ENCODE results near the gene MMUT. TPM values are rescaled to one million over a fixed set of nuclear protein-coding genes. Genes with fewer than 3 reads are reported as not detected.

MMUT gene
- total RNA-seq, 1 experiment from 2014 or later, result 13.7 TPM

DNA sequence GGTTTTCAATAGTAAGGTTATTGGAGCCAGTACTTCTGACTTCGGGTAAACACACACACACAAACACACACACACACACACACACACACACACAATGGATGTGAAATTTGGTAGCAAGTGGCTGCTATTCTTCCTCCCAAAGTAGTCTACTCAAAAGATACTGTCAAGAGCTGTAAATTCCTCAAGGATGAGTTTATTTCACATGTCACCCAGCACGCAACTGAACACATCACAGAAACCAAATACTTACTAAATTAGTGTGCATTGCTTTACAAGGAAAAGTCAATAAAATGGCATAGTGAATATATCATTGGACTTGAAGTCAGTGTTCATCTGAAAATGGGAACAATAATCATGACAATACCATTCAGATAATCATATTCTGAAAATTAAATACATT lies 32.9 kb downstream of the MMUT start:
- no peak overlapping the region for H2BK20ac ChIP-seq (ENCODE audit: low read depth, low read length, poor library complexity, severe bottlenecking)
- no peak overlapping the region for H4K5ac ChIP-seq (ENCODE audit: insufficient read length, low read depth, low read length)
- no peaks in the 10 kb centered on the region for H3K27me3 ChIP-seq (ENCODE audit: insufficient read depth, low read length)
- no peak overlapping the region for H2BK120ac ChIP-seq (ENCODE audit: low read depth, low read length, poor library complexity, severe bottlenecking)
- H2AK5ac ChIP-seq (ENCODE audit: insufficient read length, low read length), result no peak overlapping the region
- H3K18ac ChIP-seq (ENCODE audit: insufficient read length, low read depth, low read length), result no peak overlapping the region
- no peak overlapping the region for H2BK5ac ChIP-seq (ENCODE audit: insufficient read length, low read length)
- WGBS (ENCODE audit: extremely low coverage, insufficient read length, low lambda C conversion rate), result no CpG with 5 or more reads among the region's 2 CpGs
- no peak for DNase-seq
- no peaks in the 10 kb centered on the region for H3K23me2 ChIP-seq (ENCODE audit: insufficient read length, low read depth, low read length, poor library complexity, severe bottlenecking)
- Mint-ChIP-seq H3K27me3 (ENCODE audit: low read depth) (no peaks in the 10 kb centered on the region), H3K4me1 (no peaks in the 10 kb centered on the region), H3K4me3 (no peak overlapping the region), H3K36me3 (ENCODE audit: insufficient read depth in 1 of 3, low read depth in 3 of 3) (peaks cover 0 to 14% (median 11%) of the 10 kb centered on the region in 3 experiments; a peak in 4 of 7 replicates), H3K9me3 (no peaks in the 10 kb centered on the region), H3K27ac (no peak overlapping the region)
- H3K9me3 ChIP-seq (ENCODE audit: control insufficient read depth, low read depth, low read length), result no peaks in the 10 kb centered on the region
- no peaks in the 10 kb centered on the region for H3K4me1 ChIP-seq (ENCODE audit: insufficient read depth, low read length)
- no peak overlapping the region for H4K91ac ChIP-seq (ENCODE audit: insufficient read length, low read depth, low read length)
- no peak overlapping the region for H3T11ph ChIP-seq (ENCODE audit: low read length)
- H3K56ac ChIP-seq (ENCODE audit: insufficient read length, low read depth, low read length), result no peak overlapping the region
- no peak overlapping the region for H3K4me2 ChIP-seq (ENCODE audit: insufficient read depth, insufficient read length, low read length)
- no peak overlapping the region for H3K14ac ChIP-seq (ENCODE audit: insufficient read depth, low read length)
- no peaks in the 10 kb centered on the region for H3K79me2 ChIP-seq (ENCODE audit: insufficient read depth, low read length)
- H3K4ac ChIP-seq (ENCODE audit: low read depth, low read length), result no peak overlapping the region
- H2BK15ac ChIP-seq (ENCODE audit: low read depth, low read length), result no peak overlapping the region
- no peak overlapping the region for H2AFZ ChIP-seq (ENCODE audit: low read length)
- TF ChIP-seq, protein P1, sequence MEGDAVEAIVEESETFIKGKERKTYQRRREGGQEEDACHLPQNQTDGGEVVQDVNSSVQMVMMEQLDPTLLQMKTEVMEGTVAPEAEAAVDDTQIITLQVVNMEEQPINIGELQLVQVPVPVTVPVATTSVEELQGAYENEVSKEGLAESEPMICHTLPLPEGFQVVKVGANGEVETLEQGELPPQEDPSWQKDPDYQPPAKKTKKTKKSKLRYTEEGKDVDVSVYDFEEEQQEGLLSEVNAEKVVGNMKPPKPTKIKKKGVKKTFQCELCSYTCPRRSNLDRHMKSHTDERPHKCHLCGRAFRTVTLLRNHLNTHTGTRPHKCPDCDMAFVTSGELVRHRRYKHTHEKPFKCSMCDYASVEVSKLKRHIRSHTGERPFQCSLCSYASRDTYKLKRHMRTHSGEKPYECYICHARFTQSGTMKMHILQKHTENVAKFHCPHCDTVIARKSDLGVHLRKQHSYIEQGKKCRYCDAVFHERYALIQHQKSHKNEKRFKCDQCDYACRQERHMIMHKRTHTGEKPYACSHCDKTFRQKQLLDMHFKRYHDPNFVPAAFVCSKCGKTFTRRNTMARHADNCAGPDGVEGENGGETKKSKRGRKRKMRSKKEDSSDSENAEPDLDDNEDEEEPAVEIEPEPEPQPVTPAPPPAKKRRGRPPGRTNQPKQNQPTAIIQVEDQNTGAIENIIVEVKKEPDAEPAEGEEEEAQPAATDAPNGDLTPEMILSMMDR (conservative IDR thresholded peaks at IDR 0.05), result no peak
- H2BK12ac ChIP-seq (ENCODE audit: insufficient read length, low read depth, low read length), result no peak overlapping the region
- no peak overlapping the region for H3K23ac ChIP-seq (ENCODE audit: insufficient read length, low read depth, low read length)
- no peak overlapping the region for H3K9ac ChIP-seq (ENCODE audit: extremely low read depth, insufficient read length, low read length)
- no peaks in the 10 kb centered on the region for H3K79me1 ChIP-seq (ENCODE audit: insufficient read depth, low read depth, low read length, poor library complexity, severe bottlenecking)
- H4K20me1 ChIP-seq (ENCODE audit: control insufficient read depth, insufficient read depth, insufficient read length), result no peaks in the 10 kb centered on the region
- H4K8ac ChIP-seq (replicated peaks; ENCODE audit: insufficient read length, low read depth, low read length), result no peak overlapping the region
- no peak overlapping the region for H3K27ac ChIP-seq (ENCODE audit: insufficient read length, low read depth, low read length)
